CD14-positive monocyte (primary cell): Measurements from ENCODE around the gene EYS. TPM values are rescaled to one million over a fixed set of nuclear protein-coding genes. Genes with fewer than 3 reads are reported as not detected.

Source experiments
- DNase-seq, 3 donors: peaks; one replicate each; pipeline ENCODE4 v3.0.0-alpha.2; 2011 to 2022
- H2AFZ ChIP-seq: 2 replicates; pipeline ENCODE4 v1.6.0; 2012; ENCODE audit warnings: mild to moderate bottlenecking, low read depth, low read length, inconsistent platforms; ENCODE audit not compliant: insufficient read depth, poor library complexity, severe bottlenecking
- H3K27ac ChIP-seq, 2 donors: 1 replicate in 1 of 2; 2 replicates in 1 of 2; pipeline ENCODE4 v1.5.1; 2012 to 2013; ENCODE audit warnings: low read length in 2 of 2, control low read depth in 1 of 2, inconsistent platforms in 1 of 2, low read depth in 1 of 2, mild to moderate bottlenecking in 1 of 2
- H3K27me3 ChIP-seq, 2 donors: one replicate each; pipeline versions ENCODE4 v1.6.0 to v1.6.1; 2011 to 2013; ENCODE audit warnings: low read length in 2 of 2; ENCODE audit not compliant: control insufficient read depth in 2 of 2, insufficient read depth in 2 of 2
- H3K36me3 ChIP-seq, 2 donors: replicated peaks in 1 of 2; 1 replicate in 1 of 2; 2 replicates in 1 of 2; pipeline versions ENCODE4 v1.5.1 to v1.6.1; 2012 to 2013; ENCODE audit warnings: low read length in 2 of 2, control low read depth in 1 of 2, inconsistent platforms in 1 of 2, mild to moderate bottlenecking in 1 of 2; ENCODE audit not compliant: insufficient read depth in 2 of 2, control insufficient read depth in 1 of 2
- H3K4me1 ChIP-seq, 2 donors: 1 replicate in 1 of 2; 2 replicates in 1 of 2; pipeline versions ENCODE4 v1.5.1 to v1.6.1; 2012 to 2013; ENCODE audit warnings: low read length in 2 of 2, control low read depth in 1 of 2, inconsistent platforms in 1 of 2, mild to moderate bottlenecking in 1 of 2, moderate library complexity in 1 of 2; ENCODE audit not compliant: insufficient read depth in 2 of 2, control insufficient read depth in 1 of 2
- H3K4me2 ChIP-seq: replicated peaks from 2 replicates; pipeline ENCODE3; 2012; ENCODE audit warnings: low read length, moderate library complexity, mild to moderate bottlenecking; ENCODE audit not compliant: poor library complexity, severe bottlenecking; ENCODE audit errors: extremely low read depth
- H3K4me3 ChIP-seq, 3 experiments: fragments of 200-600 bp in 1 of 3; sonication (generic) in 1 of 3; replicated peaks in 1 of 3; 1 replicate in 2 of 3; 2 replicates in 1 of 3; pipeline ENCODE4 v1.5.1; 2011 to 2013; ENCODE audit warnings: low read length in 3 of 3, mild to moderate bottlenecking in 3 of 3, control low read depth in 2 of 3, low read depth in 2 of 3, inconsistent platforms in 1 of 3, moderate library complexity in 1 of 3
- H3K79me2 ChIP-seq: 2 replicates; pipeline ENCODE4 v1.6.0; 2012; ENCODE audit warnings: mild to moderate bottlenecking, control low read depth, inconsistent platforms, low read length, moderate library complexity; ENCODE audit not compliant: insufficient read depth
- H3K9ac ChIP-seq: 2 replicates; pipeline ENCODE4 v1.6.0; 2017; ENCODE audit warnings: low read length, mild to moderate bottlenecking; ENCODE audit not compliant: insufficient read depth, poor library complexity, severe bottlenecking
- H3K9me3 ChIP-seq, 2 donors: replicated peaks in 1 of 2; 1 replicate in 1 of 2; 2 replicates in 1 of 2; pipeline versions ENCODE4 v1.5.1 to v1.6.1; 2012 to 2013; ENCODE audit warnings: low read length in 2 of 2, control low read depth in 1 of 2; ENCODE audit not compliant: control insufficient read depth in 1 of 2, insufficient read depth in 1 of 2
- H4K20me1 ChIP-seq: 2 replicates; pipeline ENCODE4 v1.6.0; 2012; ENCODE audit warnings: mild to moderate bottlenecking, low read length, control low read depth, moderate library complexity; ENCODE audit not compliant: insufficient read depth
- H3K27ac Mint-ChIP-seq, 7 donors: one replicate each; pipeline ENCODE4 v1.8.0; 2020; ENCODE audit warnings: mild to moderate bottlenecking in 7 of 7, mixed read lengths in 7 of 7, moderate library complexity in 6 of 7, inconsistent platforms in 2 of 7
- H3K27me3 Mint-ChIP-seq, 3 donors: one replicate each; pipeline ENCODE4 v1.8.0; 2021 to 2022; ENCODE audit warnings: low read depth in 3 of 3, mild to moderate bottlenecking in 3 of 3, mixed read lengths in 3 of 3, moderate library complexity in 3 of 3, inconsistent platforms in 1 of 3
- H3K36me3 Mint-ChIP-seq, 2 donors: one replicate each; pipeline ENCODE4 v1.8.0; 2020; ENCODE audit warnings: mixed read lengths in 2 of 2, inconsistent platforms in 1 of 2, mild to moderate bottlenecking in 1 of 2
- H3K4me1 Mint-ChIP-seq: one replicate; pipeline ENCODE4 v1.8.0; 2020; ENCODE audit warnings: mild to moderate bottlenecking, mixed read lengths
- H3K4me3 Mint-ChIP-seq, 2 donors: one replicate each; pipeline ENCODE4 v1.8.0; 2020; ENCODE audit warnings: mild to moderate bottlenecking in 2 of 2, mixed read lengths in 2 of 2, moderate library complexity in 1 of 2
- H3K9me3 Mint-ChIP-seq, 7 donors: one replicate each; pipeline ENCODE4 v1.8.0; 2020 to 2022; ENCODE audit warnings: mixed read lengths in 7 of 7, mild to moderate bottlenecking in 6 of 7, moderate library complexity in 6 of 7, inconsistent platforms in 2 of 7
- WGBS: methylation state at CpG from one replicate; pipeline ENCODE4 v1.1.5; 2013; ENCODE audit warnings: missing lambda C conversion rate; ENCODE audit not compliant: insufficient coverage; 5-methylcytosine and 5-hydroxymethylcytosine counted together
- intact Hi-C, 2 donors: fragments of 100-400 bp; cut with micrococcal nuclease; formaldehyde crosslinking; loops; one replicate each; pipeline versions ENCODE4 v1.15.0 to v1.15.1; 2023
- polyA plus RNA-seq, 3 donors: library from polyadenylated mRNA; depleted of rRNA in 1 of 3; unstranded in 2 of 3; stranded (reverse) in 1 of 3; fragments of 300-500 nt in 2 of 3; fragments of >200 nt in 1 of 3; fragmentation: Illumina TruSeq in 2 of 3; gene quantifications; 1 replicate in 2 of 3; 2 replicates in 1 of 3; pipeline ENCODE4 v1.2.3, GENCODE V29; 2012 to 2021
- TF ChIP-seq, protein P1 (sequence below): fragments of 200-600 bp; IDR thresholded peaks from one replicate; pipeline ENCODE4 v1.8.0; 2022; ENCODE audit warnings: antibody characterized with exemption, mild to moderate bottlenecking

Gene EYS
- polyA plus RNA-seq, 3 donors, result 0.01 to 0.03 TPM; not detected in 1

- Histone ChIP-seq H3K4me3 (no peak overlapping the region), H3K4me1 (no peaks in the 10 kb centered on the region), H4K20me1 (no peaks in the 10 kb centered on the region), H3K27ac (no peak overlapping the region), H3K27me3 (no peaks in the 10 kb centered on the region), H3K9me3 (peaks cover 0 to 9% of the 10 kb centered on the region in 2 donors), H3K9ac (no peak overlapping the region), H3K4me2 (no peak overlapping the region), H3K79me2 (no peaks in the 10 kb centered on the region), H3K36me3 (no peaks in the 10 kb centered on the region), H2AFZ (no peak overlapping the region)
- H3K4me3 Mint-ChIP-seq, result no peak overlapping the region
- 80% methylated on average over 2 of the region's 2 CpGs for WGBS
- TF ChIP-seq, protein P1, sequence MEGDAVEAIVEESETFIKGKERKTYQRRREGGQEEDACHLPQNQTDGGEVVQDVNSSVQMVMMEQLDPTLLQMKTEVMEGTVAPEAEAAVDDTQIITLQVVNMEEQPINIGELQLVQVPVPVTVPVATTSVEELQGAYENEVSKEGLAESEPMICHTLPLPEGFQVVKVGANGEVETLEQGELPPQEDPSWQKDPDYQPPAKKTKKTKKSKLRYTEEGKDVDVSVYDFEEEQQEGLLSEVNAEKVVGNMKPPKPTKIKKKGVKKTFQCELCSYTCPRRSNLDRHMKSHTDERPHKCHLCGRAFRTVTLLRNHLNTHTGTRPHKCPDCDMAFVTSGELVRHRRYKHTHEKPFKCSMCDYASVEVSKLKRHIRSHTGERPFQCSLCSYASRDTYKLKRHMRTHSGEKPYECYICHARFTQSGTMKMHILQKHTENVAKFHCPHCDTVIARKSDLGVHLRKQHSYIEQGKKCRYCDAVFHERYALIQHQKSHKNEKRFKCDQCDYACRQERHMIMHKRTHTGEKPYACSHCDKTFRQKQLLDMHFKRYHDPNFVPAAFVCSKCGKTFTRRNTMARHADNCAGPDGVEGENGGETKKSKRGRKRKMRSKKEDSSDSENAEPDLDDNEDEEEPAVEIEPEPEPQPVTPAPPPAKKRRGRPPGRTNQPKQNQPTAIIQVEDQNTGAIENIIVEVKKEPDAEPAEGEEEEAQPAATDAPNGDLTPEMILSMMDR, result no peak
- H3K36me3 Mint-ChIP-seq, result no peaks in the 10 kb centered on the region
- no peak for DNase-seq
- peaks cover 0 to 6% (median 2%) of the 10 kb centered on the region in 7 donors for H3K9me3 Mint-ChIP-seq
- no peak overlapping the region for H3K27ac Mint-ChIP-seq
- intact Hi-C loops, result no loop called here
- H3K4me1 Mint-ChIP-seq, result no peaks in the 10 kb centered on the region
- no peaks in the 10 kb centered on the region for H3K27me3 Mint-ChIP-seq
Observed at GRCh38 chr6:64750910-64751309, 956.1 kb downstream of the EYS start.

DNA sequence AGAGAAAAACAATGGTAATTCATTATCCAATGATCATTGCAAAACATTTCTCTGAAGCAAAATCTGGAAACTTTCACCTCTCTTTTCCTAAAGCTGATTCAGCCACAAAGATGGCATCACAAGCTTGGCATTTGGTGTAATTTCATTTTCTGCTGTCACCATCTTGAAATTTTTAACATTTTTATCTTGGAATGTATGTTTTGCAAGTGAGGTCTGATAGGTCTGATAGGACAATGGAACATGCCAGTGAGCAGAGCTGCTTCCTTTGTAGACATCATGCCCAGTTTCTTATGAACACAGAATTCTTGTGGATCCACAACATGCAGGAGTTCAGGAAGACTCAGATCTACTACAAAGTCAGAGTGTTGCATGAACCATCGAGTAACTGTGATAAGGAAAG lies 969.6 kb downstream of the EYS start:
- Histone ChIP-seq H3K9ac (no peak overlapping the region), H3K27ac (no peak overlapping the region), H3K27me3 (no peaks in the 10 kb centered on the region), H2AFZ (no peak overlapping the region), H4K20me1 (no peaks in the 10 kb centered on the region), H3K9me3 (no peaks in the 10 kb centered on the region), H3K4me3 (no peak overlapping the region), H3K79me2 (no peaks in the 10 kb centered on the region), H3K4me1 (no peaks in the 10 kb centered on the region), H3K4me2 (no peak overlapping the region), H3K36me3 (no peaks in the 10 kb centered on the region)
- no peaks in the 10 kb centered on the region for H3K4me1 Mint-ChIP-seq
- no peaks in the 10 kb centered on the region for H3K36me3 Mint-ChIP-seq
- no peaks in the 10 kb centered on the region for H3K27me3 Mint-ChIP-seq
- H3K9me3 Mint-ChIP-seq, result peaks cover 0 to 6% (median 0%) of the 10 kb centered on the region in 7 donors
- intact Hi-C loops, result no loop called here
- TF ChIP-seq, protein P1, result no peak
- H3K27ac Mint-ChIP-seq, result no peak overlapping the region
- WGBS, result no CpG with 5 or more reads among the region's 1 CpG
- DNase-seq, result no peak
- H3K4me3 Mint-ChIP-seq, result no peak overlapping the region
